ENCODE measurements around the gene TTBK2. TPM values are rescaled to one million over a fixed set of nuclear protein-coding genes. Genes with fewer than 3 reads are reported as not detected.
A peak's percentile ranks its signal among the peaks of the same experiment; 100 is the strongest.

Gene TTBK2
- total RNA-seq, 1 experiment from 2014 or later: 10.6 TPM

DNA sequence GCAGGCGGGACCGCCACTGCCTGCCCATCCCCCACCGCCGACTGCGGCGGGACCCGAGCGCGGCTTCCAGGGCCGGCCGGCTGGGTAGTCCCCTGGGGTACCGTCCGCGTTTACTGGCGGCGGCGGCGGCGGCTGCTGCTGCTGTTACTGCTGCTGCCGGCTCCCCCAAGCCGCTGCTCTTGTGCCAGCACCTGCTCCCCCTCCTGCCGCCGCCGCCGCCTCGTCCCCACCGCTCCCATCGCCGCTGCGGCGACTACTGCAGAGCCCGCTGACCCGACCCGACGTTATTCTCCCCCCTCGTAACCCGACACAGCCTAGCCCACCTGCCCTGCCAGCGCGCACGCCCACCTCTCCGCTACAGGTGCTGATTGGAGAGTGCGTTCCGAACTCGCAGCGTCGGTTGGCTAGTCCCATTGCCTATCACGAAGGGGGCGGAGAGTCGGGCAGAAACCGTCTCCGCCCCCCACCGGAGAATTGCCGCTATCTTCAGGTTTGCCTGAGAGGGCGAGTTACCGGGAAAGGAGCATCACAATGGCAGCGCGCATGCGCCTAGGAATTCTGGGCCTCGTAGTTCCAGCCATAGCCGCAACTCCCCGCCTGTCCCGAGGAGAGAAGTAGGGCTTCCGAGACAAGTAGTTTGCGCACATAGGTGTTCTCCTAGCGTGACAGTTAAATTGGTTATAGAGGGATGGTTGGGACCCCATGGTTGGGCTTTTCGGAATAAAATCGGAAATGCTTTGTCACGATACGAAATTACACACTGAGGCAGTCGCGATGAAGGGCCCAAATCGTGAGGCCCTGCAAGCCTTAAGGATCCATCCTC, at the start of gene TTBK2 (continued):
- peak; percentile 100 for TF ChIP-seq SP1 (IDR thresholded peaks at IDR 0.05; ENCODE audit: low read depth)
- peak; percentile 48; the same call in 1 of the 2 replicates for TF ChIP-seq POLR2AphosphoS5 (IDR thresholded peaks at IDR 0.05; ENCODE audit: low read depth, low read length)
- TF ChIP-seq ATF3 (IDR thresholded peaks at IDR 0.05): no peak
- TF ChIP-seq EZH2phosphoT487 (IDR thresholded peaks at IDR 0.05; ENCODE audit: borderline replicate concordance): no peak
- TF ChIP-seq JUND (IDR thresholded peaks at IDR 0.05): no peak

- ChIA-PET POLR2A (no interaction called here), RAD21 (ENCODE audit: low non-redundant PET in 1 of 2, low total read pairs in 2 of 2, uncharacterized antibody in 2 of 2, unreplicated experiment in 2 of 2) (no interaction called here), CTCF (no interaction called here)
- Histone ChIP-seq H3K4me1 (ENCODE audit: control insufficient read depth in 1 of 2, insufficient read depth in 2 of 2, low read length in 2 of 2) (no peaks in the 10 kb centered on the region), H3K27me3 (ENCODE audit: insufficient read depth, low read length) (no peaks in the 10 kb centered on the region), H3K4me2 (ENCODE audit: low read length) (no peak overlapping the region), H3K4me3 (replicated peaks in 1 of 2; ENCODE audit: low read depth in 1 of 2, low read length in 2 of 2) (no peak overlapping the region), H3K27ac (ENCODE audit: low read depth, low read length) (no peak overlapping the region), H3K9ac (ENCODE audit: low read length) (no peak overlapping the region), H3K9me3 (ENCODE audit: control insufficient read depth in 1 of 2, insufficient read depth in 1 of 2, low read depth in 1 of 2, low read length in 2 of 2) (no peaks in the 10 kb centered on the region), H3K79me2 (ENCODE audit: insufficient read depth, low read length) (no peaks in the 10 kb centered on the region), H4K20me1 (ENCODE audit: insufficient read depth) (no peaks in the 10 kb centered on the region), H3K36me3 (ENCODE audit: control insufficient read depth in 1 of 2, insufficient read depth in 2 of 2, low read length in 2 of 2) (peaks cover 7 to 12% of the 10 kb centered on the region in 2 experiments; a peak in 2 of 4 replicates), H3K9me2 (ENCODE audit: insufficient read depth) (no peaks in the 10 kb centered on the region), H2AFZ (ENCODE audit: low read depth, low read length, poor library complexity, severe bottlenecking) (no peak overlapping the region)
- ATAC-seq: no peak
- DNase-seq (ENCODE audit: low read depth, low spot score): no peak
- intact Hi-C loops (cut with micrococcal nuclease): no loop called here
- BruUV-seq (replicated peaks): no TSS peak
- TF ChIP-seq POLR2AphosphoS5 (IDR thresholded peaks at IDR 0.05; ENCODE audit: low read depth, low read length): no peak
- no peak for TF ChIP-seq EZH2 (IDR thresholded peaks at IDR 0.05)
- no peak for TF ChIP-seq SP1 (IDR thresholded peaks at IDR 0.05; ENCODE audit: low read depth)
- no peak for TF ChIP-seq ATF3 (IDR thresholded peaks at IDR 0.05)
- no peak for TF ChIP-seq ELF1 (IDR thresholded peaks at IDR 0.05; ENCODE audit: borderline replicate concordance, low read depth)
- TF ChIP-seq, protein P1, sequence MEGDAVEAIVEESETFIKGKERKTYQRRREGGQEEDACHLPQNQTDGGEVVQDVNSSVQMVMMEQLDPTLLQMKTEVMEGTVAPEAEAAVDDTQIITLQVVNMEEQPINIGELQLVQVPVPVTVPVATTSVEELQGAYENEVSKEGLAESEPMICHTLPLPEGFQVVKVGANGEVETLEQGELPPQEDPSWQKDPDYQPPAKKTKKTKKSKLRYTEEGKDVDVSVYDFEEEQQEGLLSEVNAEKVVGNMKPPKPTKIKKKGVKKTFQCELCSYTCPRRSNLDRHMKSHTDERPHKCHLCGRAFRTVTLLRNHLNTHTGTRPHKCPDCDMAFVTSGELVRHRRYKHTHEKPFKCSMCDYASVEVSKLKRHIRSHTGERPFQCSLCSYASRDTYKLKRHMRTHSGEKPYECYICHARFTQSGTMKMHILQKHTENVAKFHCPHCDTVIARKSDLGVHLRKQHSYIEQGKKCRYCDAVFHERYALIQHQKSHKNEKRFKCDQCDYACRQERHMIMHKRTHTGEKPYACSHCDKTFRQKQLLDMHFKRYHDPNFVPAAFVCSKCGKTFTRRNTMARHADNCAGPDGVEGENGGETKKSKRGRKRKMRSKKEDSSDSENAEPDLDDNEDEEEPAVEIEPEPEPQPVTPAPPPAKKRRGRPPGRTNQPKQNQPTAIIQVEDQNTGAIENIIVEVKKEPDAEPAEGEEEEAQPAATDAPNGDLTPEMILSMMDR (IDR thresholded peaks at IDR 0.05 in 2 of 3, conservative IDR thresholded peaks at IDR 0.05 in 1 of 3; ENCODE audit: borderline replicate concordance in 1 of 3, insufficient read depth in 1 of 3, low read depth in 2 of 3, low read length in 2 of 3): no peak
- no peak for TF ChIP-seq ZFX (IDR thresholded peaks at IDR 0.05)
- TF ChIP-seq CBX3 (IDR thresholded peaks at IDR 0.05; ENCODE audit: low read depth): no peak
- no peak for TF ChIP-seq SIN3A (IDR thresholded peaks at IDR 0.05; ENCODE audit: low read depth)
- TF ChIP-seq CEBPB (IDR thresholded peaks at IDR 0.05; ENCODE audit: low read depth): no peak
- no peak for TF ChIP-seq RAD21 (IDR thresholded peaks at IDR 0.05; ENCODE audit: low read depth)
- TF ChIP-seq MAX (IDR thresholded peaks at IDR 0.05): no peak
- no peak for TF ChIP-seq EGR1 (IDR thresholded peaks at IDR 0.05; ENCODE audit: low read depth)
- no peak for TF ChIP-seq ZBTB33 (IDR thresholded peaks at IDR 0.05; ENCODE audit: extremely low read depth, insufficient replicate concordance, low read length)
- TF ChIP-seq, protein P2, sequence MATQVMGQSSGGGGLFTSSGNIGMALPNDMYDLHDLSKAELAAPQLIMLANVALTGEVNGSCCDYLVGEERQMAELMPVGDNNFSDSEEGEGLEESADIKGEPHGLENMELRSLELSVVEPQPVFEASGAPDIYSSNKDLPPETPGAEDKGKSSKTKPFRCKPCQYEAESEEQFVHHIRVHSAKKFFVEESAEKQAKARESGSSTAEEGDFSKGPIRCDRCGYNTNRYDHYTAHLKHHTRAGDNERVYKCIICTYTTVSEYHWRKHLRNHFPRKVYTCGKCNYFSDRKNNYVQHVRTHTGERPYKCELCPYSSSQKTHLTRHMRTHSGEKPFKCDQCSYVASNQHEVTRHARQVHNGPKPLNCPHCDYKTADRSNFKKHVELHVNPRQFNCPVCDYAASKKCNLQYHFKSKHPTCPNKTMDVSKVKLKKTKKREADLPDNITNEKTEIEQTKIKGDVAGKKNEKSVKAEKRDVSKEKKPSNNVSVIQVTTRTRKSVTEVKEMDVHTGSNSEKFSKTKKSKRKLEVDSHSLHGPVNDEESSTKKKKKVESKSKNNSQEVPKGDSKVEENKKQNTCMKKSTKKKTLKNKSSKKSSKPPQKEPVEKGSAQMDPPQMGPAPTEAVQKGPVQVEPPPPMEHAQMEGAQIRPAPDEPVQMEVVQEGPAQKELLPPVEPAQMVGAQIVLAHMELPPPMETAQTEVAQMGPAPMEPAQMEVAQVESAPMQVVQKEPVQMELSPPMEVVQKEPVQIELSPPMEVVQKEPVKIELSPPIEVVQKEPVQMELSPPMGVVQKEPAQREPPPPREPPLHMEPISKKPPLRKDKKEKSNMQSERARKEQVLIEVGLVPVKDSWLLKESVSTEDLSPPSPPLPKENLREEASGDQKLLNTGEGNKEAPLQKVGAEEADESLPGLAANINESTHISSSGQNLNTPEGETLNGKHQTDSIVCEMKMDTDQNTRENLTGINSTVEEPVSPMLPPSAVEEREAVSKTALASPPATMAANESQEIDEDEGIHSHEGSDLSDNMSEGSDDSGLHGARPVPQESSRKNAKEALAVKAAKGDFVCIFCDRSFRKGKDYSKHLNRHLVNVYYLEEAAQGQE (IDR thresholded peaks at IDR 0.05; ENCODE audit: low read depth): no peak
These were observed 43.9 kb upstream of the TTBK2 start for GRCh38 chr15:42964476-42964875.
